Keratinocyte (primary cell): Measurements from ENCODE around the gene CNTNAP2. TPM values are rescaled to one million over a fixed set of nuclear protein-coding genes. Genes with fewer than 3 reads are reported as not detected.

ENCODE experiments used
- DNase-seq: peaks from one replicate; pipeline ENCODE4 v3.0.0-alpha.2; 2011; ENCODE audit warnings: low read depth, missing footprints, low spot score
- FAIRE-seq: peaks from 2 replicates; lab custom pipeline; 2011; peaks lifted over from hg19 to GRCh38; lab: Jason Lieb, UNC
- H2AFZ ChIP-seq: 2 replicates; pipeline ENCODE4 v1.6.0; 2012; ENCODE audit warnings: low read length, control low read depth, inconsistent platforms; ENCODE audit not compliant: control insufficient read depth
- H3K27ac ChIP-seq: 2 replicates; pipeline ENCODE4 v1.5.1; 2011; ENCODE audit warnings: low read length; ENCODE audit not compliant: control insufficient read depth, insufficient read depth
- H3K27me3 ChIP-seq: 3 replicates; pipeline ENCODE4 v1.6.0; 2011; ENCODE audit warnings: low read length; ENCODE audit not compliant: control insufficient read depth, insufficient read depth; ENCODE audit errors: extremely low read depth
- H3K36me3 ChIP-seq, 2 experiments: 2 replicates in 1 of 2; 3 replicates in 1 of 2; pipeline ENCODE4 v1.5.1; 2011; ENCODE audit warnings: low read length in 2 of 2, mild to moderate bottlenecking in 1 of 2; ENCODE audit not compliant: control insufficient read depth in 2 of 2, insufficient read depth in 2 of 2; ENCODE audit errors: extremely low read depth in 1 of 2
- H3K4me1 ChIP-seq: 3 replicates; pipeline ENCODE4 v1.5.1; 2011; ENCODE audit warnings: low read length; ENCODE audit not compliant: control insufficient read depth, insufficient read depth; ENCODE audit errors: extremely low read depth
- H3K4me2 ChIP-seq: 3 replicates; pipeline ENCODE4 v1.6.0; 2011; ENCODE audit warnings: low read depth, low read length; ENCODE audit not compliant: control insufficient read depth, insufficient read depth; ENCODE audit errors: extremely low read depth
- H3K4me3 ChIP-seq, 3 experiments: fragments of 200-600 bp in 1 of 3; sonication (generic) in 1 of 3; 2 replicates in 2 of 3; 3 replicates in 1 of 3; pipeline ENCODE4 v1.5.1; 2011 to 2016; ENCODE audit warnings: low read length in 3 of 3, mild to moderate bottlenecking in 3 of 3, control low read depth in 2 of 3, inconsistent platforms in 1 of 3, low read depth in 1 of 3, mixed read lengths in 1 of 3, mixed run types in 1 of 3, moderate library complexity in 1 of 3; ENCODE audit not compliant: control insufficient read depth in 2 of 3, insufficient read depth in 2 of 3; ENCODE audit errors: extremely low read depth in 1 of 3
- H3K79me2 ChIP-seq: 2 replicates; pipeline ENCODE4 v1.6.0; 2012; ENCODE audit warnings: low read length; ENCODE audit not compliant: control insufficient read depth, insufficient read depth
- H3K9ac ChIP-seq: 3 replicates; pipeline ENCODE4 v1.6.0; 2011; ENCODE audit warnings: low read length; ENCODE audit not compliant: control insufficient read depth, insufficient read depth; ENCODE audit errors: extremely low read depth
- H3K9me1 ChIP-seq: 3 replicates; pipeline ENCODE4 v1.6.0; 2011; ENCODE audit warnings: low read length; ENCODE audit not compliant: control insufficient read depth, insufficient read depth; ENCODE audit errors: extremely low read depth
- H3K9me3 ChIP-seq: 2 replicates; pipeline ENCODE4 v1.5.1; 2012; ENCODE audit warnings: low read depth, low read length; ENCODE audit not compliant: control insufficient read depth
- H4K20me1 ChIP-seq: 3 replicates; pipeline ENCODE4 v1.6.0; 2011; ENCODE audit warnings: low read length; ENCODE audit not compliant: control insufficient read depth, insufficient read depth; ENCODE audit errors: extremely low read depth
- EZH2 ChIP-seq: IDR thresholded peaks from one replicate; pipeline ENCODE4 v1.6.1; 2012; ENCODE audit warnings: inconsistent platforms, mild to moderate bottlenecking, low read length, moderate library complexity
- dilution Hi-C: fragments of 300-500 bp; cut with MboI; formaldehyde crosslinking; loops from one replicate; pipeline ENCODE4 v1.7.0; 2020; ENCODE audit warnings: low sequenced_read_pairs; ENCODE audit not compliant: extremely low pct_ligation_motif_present
- polyA plus RNA-seq, 5 experiments: library from polyadenylated mRNA; depleted of rRNA in 3 of 5; stranded (reverse) in 3 of 5; stranded (forward) in 1 of 5; unstranded in 1 of 5; fragments of >200 nt; gene quantifications; 1 replicate in 1 of 5; 2 replicates in 3 of 5; 3 replicates in 1 of 5; pipeline versions ENCODE4 v1.2.1 to v1.2.3, GENCODE V29; 2011 to 2012; ENCODE audit warnings: missing spikeins in 2 of 5, low read depth in 1 of 5, low replicate concordance in 1 of 5
- TF ChIP-seq, protein P1 (sequence below), 3 experiments: IDR thresholded peaks in 1 of 3; conservative IDR thresholded peaks in 1 of 3; optimal IDR thresholded peaks in 1 of 3; 2 replicates in 2 of 3; 3 replicates in 1 of 3; pipeline versions ENCODE3 to v1.5.1; 2011; ENCODE audit warnings: low read length in 3 of 3, mild to moderate bottlenecking in 3 of 3, moderate library complexity in 2 of 3, control low read depth in 1 of 3, inconsistent platforms in 1 of 3; ENCODE audit not compliant: insufficient read depth in 2 of 3; ENCODE audit errors: extremely low read depth in 1 of 3

CNTNAP2 gene
- polyA plus RNA-seq, 1 donor (not counting 4 experiments of a cell fraction or from before 2014, with no cell fraction given) = 1.4 TPM

DNA sequence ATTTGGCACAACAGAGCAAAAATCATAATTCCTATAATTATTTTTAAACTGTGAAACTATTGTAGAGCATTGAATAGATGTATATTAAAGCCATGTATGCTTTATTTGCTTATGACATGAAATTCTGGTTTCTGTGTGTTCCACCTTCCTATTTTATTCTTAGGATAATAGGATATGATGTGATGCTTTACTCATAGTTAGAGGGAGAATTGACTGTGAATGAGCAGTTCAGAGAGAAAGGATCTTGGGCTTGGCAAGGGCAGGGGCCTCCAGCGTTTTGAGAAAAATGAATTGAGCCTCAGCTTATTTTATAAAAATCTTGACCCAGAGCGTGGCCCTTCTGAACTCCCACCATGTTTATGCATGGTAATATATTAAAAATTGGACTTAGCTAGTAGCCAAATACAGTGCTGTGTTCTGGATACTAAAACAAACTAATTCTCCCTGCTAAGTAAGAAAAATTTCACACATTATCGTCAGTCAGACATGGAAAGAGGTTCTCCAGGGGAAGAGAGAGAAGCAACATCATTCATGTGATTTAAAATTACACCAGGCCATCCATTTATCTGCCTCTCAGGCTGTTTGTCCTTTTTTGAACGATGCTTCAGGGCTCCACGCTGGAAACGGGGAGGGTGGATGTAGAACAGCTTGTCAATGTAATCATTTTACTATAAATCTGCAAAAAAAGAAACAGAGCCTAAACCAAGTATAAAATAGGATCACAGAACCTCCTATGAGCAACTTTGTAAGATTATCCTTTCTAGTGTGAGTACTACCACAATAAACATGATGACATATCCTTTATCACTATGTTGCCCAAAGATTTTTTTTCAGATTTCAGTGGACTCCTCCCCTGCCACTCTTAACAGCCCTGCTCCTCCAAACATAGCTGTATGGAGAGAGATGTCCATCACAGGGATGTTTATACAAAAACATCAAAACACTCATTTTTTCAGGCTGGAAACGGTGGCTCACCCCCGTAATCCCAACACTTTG lies 2215.9 kb downstream of the CNTNAP2 start:
- FAIRE-seq = no peak
- TF ChIP-seq, protein P1, sequence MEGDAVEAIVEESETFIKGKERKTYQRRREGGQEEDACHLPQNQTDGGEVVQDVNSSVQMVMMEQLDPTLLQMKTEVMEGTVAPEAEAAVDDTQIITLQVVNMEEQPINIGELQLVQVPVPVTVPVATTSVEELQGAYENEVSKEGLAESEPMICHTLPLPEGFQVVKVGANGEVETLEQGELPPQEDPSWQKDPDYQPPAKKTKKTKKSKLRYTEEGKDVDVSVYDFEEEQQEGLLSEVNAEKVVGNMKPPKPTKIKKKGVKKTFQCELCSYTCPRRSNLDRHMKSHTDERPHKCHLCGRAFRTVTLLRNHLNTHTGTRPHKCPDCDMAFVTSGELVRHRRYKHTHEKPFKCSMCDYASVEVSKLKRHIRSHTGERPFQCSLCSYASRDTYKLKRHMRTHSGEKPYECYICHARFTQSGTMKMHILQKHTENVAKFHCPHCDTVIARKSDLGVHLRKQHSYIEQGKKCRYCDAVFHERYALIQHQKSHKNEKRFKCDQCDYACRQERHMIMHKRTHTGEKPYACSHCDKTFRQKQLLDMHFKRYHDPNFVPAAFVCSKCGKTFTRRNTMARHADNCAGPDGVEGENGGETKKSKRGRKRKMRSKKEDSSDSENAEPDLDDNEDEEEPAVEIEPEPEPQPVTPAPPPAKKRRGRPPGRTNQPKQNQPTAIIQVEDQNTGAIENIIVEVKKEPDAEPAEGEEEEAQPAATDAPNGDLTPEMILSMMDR (optimal IDR thresholded peaks at IDR 0.05 in 1 of 3, IDR thresholded peaks at IDR 0.05 in 1 of 3, conservative IDR thresholded peaks at IDR 0.05 in 1 of 3; ENCODE audit: extremely low read depth in 1 of 3, insufficient read depth in 2 of 3, low read length in 3 of 3) = no peak
- no peak for TF ChIP-seq EZH2
- peak overlapping the region; percentile 48 for H3K4me2 ChIP-seq

DNA sequence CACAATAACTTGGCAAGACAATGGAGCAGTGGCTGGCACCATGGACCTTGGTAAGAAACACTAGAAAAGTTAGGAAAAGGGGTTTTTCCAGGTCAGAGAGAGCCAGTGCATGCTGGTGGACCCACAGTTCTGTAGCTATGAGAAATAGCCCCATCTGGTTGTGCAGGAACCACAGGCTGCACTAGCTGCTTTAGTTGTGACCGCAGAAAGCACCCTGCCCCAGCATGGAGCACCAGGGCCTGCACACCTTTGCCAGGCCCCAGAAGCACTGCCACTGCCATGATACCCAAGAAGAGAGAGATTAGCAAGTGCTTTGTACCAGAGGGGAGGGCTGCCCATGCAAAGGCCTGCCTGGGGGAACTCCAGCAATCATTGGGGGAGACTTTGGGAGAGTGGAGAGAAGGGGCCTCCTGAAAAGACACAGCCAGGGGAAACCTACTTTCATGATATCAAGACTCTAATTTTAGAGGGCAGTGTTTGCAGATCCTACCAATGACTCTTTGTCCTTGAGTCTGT lies 2217.9 kb downstream of the CNTNAP2 start:
- H3K4me1 ChIP-seq = peaks cover 64% of the 10 kb centered on the region
- no peaks in the 10 kb centered on the region for H3K9me1 ChIP-seq
- no peak overlapping the region for H2AFZ ChIP-seq
- H4K20me1 ChIP-seq = no peaks in the 10 kb centered on the region
- H3K36me3 ChIP-seq = no peaks in the 10 kb centered on the region
- H3K79me2 ChIP-seq = no peaks in the 10 kb centered on the region
- H3K27me3 ChIP-seq = peaks cover 2% of the 10 kb centered on the region
- H3K4me2 ChIP-seq = peak overlapping the region; percentile 35
- H3K9me3 ChIP-seq = peaks cover 2% of the 10 kb centered on the region
- no peak overlapping the region for H3K9ac ChIP-seq
- TF ChIP-seq, protein P1 (optimal IDR thresholded peaks at IDR 0.05 in 1 of 3, IDR thresholded peaks at IDR 0.05 in 1 of 3, conservative IDR thresholded peaks at IDR 0.05 in 1 of 3; ENCODE audit: extremely low read depth in 1 of 3, insufficient read depth in 2 of 3, low read length in 3 of 3) = no peak
- no peak for TF ChIP-seq EZH2
- DNase-seq (no peak), FAIRE-seq (no peak)
- H3K4me3 ChIP-seq = no peak overlapping the region
- dilution Hi-C loops = no loop called here
- H3K27ac ChIP-seq = peak overlapping the region; percentile 48

More for the DNA sequence above, 2215.9 kb downstream of the CNTNAP2 start:
- Histone ChIP-seq H3K36me3 (no peaks in the 10 kb centered on the region), H2AFZ (peak overlapping the region; percentile 8), H3K9me1 (no peaks in the 10 kb centered on the region), H3K4me3 (no peak overlapping the region), H3K27me3 (no peaks in the 10 kb centered on the region), H3K9me3 (peaks cover 2% of the 10 kb centered on the region), H3K4me1 (peaks cover 53% of the 10 kb centered on the region), H3K9ac (no peak overlapping the region), H4K20me1 (no peaks in the 10 kb centered on the region), H3K79me2 (no peaks in the 10 kb centered on the region), H3K27ac (peak overlapping the region; percentile 62)
- DNase-seq = no peak
- dilution Hi-C loops = no loop called here
